Gastroesophageal sphincter (tissue), 4 donors: ENCODE results near the gene CACNA1C. TPM values are rescaled to one million over a fixed set of nuclear protein-coding genes. Genes with fewer than 3 reads are reported as not detected.

Experiments used
- ATAC-seq: fragments of 150-250 bp; one replicate; pipeline ENCODE4 v1.9.1; 2016; ENCODE audit warnings: mild to moderate bottlenecking, moderate library complexity
- H3K27ac ChIP-seq, 4 donors: fragments of 200-600 bp; sonication (generic) in 3 of 4; 1 replicate in 3 of 4; 2 replicates in 1 of 4; pipeline ENCODE4 v1.5.1; 2016 to 2019
- H3K27me3 ChIP-seq: fragments of 200-600 bp; sonication (generic); one replicate; pipeline ENCODE4 v1.5.1; 2019
- H3K36me3 ChIP-seq, 2 donors: fragments of 200-600 bp; sonication (generic); one replicate each; pipeline ENCODE4 v1.5.1; 2019; ENCODE audit warnings: control low read depth in 1 of 2
- H3K4me1 ChIP-seq, 3 donors: fragments of 200-600 bp; sonication (generic); 1 replicate in 2 of 3; 2 replicates in 1 of 3; pipeline ENCODE4 v1.5.1; 2016 to 2019; ENCODE audit warnings: control low read depth in 2 of 3
- H3K4me3 ChIP-seq, 2 donors: fragments of 200-600 bp; sonication (generic); one replicate each; pipeline ENCODE4 v1.5.1; 2019; ENCODE audit warnings: mild to moderate bottlenecking in 1 of 2, moderate library complexity in 1 of 2
- H3K9me3 ChIP-seq, 3 donors: fragments of 200-600 bp; sonication (generic); one replicate each; pipeline ENCODE4 v1.5.1; 2017 to 2019; ENCODE audit warnings: control low read depth in 2 of 3
- CTCF ChIP-seq, 4 experiments: fragments of 200-600 bp in 2 of 4; fragments of 450-650 bp in 2 of 4; sonication (generic) in 1 of 4; IDR thresholded peaks; one replicate each; pipeline ENCODE4 v1.5.1; 2017 to 2019; ENCODE audit warnings: antibody characterized with exemption in 4 of 4, mild to moderate bottlenecking in 2 of 4, moderate library complexity in 2 of 4
- EP300 ChIP-seq: sonication (generic); formaldehyde crosslinking; IDR thresholded peaks from one replicate; pipeline ENCODE4 v1.6.1; 2017; ENCODE audit warnings: antibody characterized with exemption, mild to moderate bottlenecking
- POLR2A ChIP-seq, 2 donors: fragments of 450-650 bp; IDR thresholded peaks; one replicate each; pipeline ENCODE4 v1.6.1; 2017; ENCODE audit warnings: antibody characterized with exemption in 2 of 2, mild to moderate bottlenecking in 2 of 2, moderate library complexity in 1 of 2
- POLR2AphosphoS5 ChIP-seq: sonication (generic); formaldehyde crosslinking; IDR thresholded peaks from one replicate; pipeline ENCODE4 v1.6.1; 2017; ENCODE audit warnings: antibody characterized with exemption
- WGBS, 2 donors: methylation state at CpG; one replicate each; pipeline ENCODE4 v1.1.5; 2018; ENCODE audit warnings: low coverage in 1 of 2; 5-methylcytosine and 5-hydroxymethylcytosine counted together
- total RNA-seq, 4 donors: library from RNA; depleted of rRNA; stranded (reverse); fragments of >200 nt; gene quantifications; one replicate each; pipeline ENCODE4 v1.1.0, GENCODE V29; 2016

Gene CACNA1C
- total RNA-seq, 4 donors from 2014 or later = 22.9 to 96.2 (median 41.4) TPM

DNA sequence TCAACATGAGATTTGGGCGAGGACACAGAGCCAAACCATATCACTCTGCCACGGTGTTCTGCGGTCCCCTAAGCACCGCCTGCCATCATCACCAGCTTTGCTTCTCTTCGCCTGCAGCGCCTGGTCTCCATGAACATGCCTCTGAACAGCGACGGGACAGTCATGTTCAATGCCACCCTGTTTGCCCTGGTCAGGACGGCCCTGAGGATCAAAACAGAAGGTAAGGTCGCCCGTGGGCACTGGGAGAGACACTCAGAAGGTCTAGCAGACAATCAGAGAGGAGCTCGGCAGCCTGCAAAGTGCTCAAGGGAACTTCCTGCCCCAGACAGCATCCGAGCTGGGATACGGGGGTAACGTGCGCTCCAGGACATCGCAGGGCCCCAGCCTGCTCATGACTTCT, 616.0 kb downstream of the CACNA1C start:
- TF ChIP-seq POLR2AphosphoS5 (no peak), POLR2A (IDR thresholded peaks at IDR 0.05) (no peak), CTCF (IDR thresholded peaks at IDR 0.05) (no peak), EP300 (no peak)
- WGBS, 2 donors = 93 to 98% methylated on average over 5 to 9 of the region's 17 CpGs
- H3K36me3 ChIP-seq = peaks cover 0 to 96% of the 10 kb centered on the region in 2 donors

DNA sequence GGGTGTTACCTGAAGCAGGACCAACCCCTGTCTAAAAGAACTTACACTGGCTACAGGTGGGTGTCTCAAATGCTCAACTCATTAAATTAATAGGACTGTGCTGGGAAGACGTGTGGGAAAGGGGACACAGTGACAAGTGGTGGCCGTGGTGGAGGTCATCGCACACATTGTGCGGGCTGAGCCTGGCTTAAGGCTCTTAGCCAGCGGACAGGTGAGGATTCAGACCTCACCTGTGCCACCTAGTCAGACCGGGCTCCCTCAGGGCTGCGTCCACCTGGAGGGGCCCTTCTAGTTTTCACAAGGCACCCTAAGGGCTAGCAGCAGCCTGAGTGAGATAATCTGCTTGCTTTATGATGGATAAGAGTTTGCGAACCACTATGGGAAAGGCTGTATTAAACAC, 616.8 kb downstream of the CACNA1C start:
- H3K4me1 ChIP-seq = no peaks in the 10 kb centered on the region
- no peak for ATAC-seq
- TF ChIP-seq EP300 = no peak
- TF ChIP-seq POLR2AphosphoS5 = no peak
- TF ChIP-seq POLR2A (IDR thresholded peaks at IDR 0.05) = no peak
- TF ChIP-seq CTCF (IDR thresholded peaks at IDR 0.05) = no peak
- H3K9me3 ChIP-seq = no peaks in the 10 kb centered on the region
- H3K4me3 ChIP-seq = no peak overlapping the region
- H3K27ac ChIP-seq = no peak overlapping the region
- WGBS, 2 donors = 60 to 100% methylated on average over 1 of the region's 8 CpGs
- H3K27me3 ChIP-seq = no peaks in the 10 kb centered on the region
- H3K36me3 ChIP-seq = peaks cover 0 to 98% of the 10 kb centered on the region in 2 donors

More for the DNA sequence above, 616.0 kb downstream of the CACNA1C start:
- no peaks in the 10 kb centered on the region for H3K9me3 ChIP-seq
- ATAC-seq = no peak
- no peak overlapping the region for H3K4me3 ChIP-seq
- H3K27me3 ChIP-seq = no peaks in the 10 kb centered on the region
- no peaks in the 10 kb centered on the region for H3K4me1 ChIP-seq
- H3K27ac ChIP-seq = no peak overlapping the region

GRCh38 chr12:2672863-2673262, 620.1 kb downstream of the CACNA1C start:
- ATAC-seq = no peak
- H3K27ac ChIP-seq = no peak overlapping the region
- H3K9me3 ChIP-seq = no peaks in the 10 kb centered on the region
- WGBS, 2 donors = 95 to 96% methylated on average over 5 to 8 of the region's 10 CpGs
- H3K4me1 ChIP-seq = no peaks in the 10 kb centered on the region
- TF ChIP-seq POLR2AphosphoS5 (no peak), CTCF (IDR thresholded peaks at IDR 0.05) (no peak), POLR2A (IDR thresholded peaks at IDR 0.05) (no peak), EP300 (no peak)
- no peak overlapping the region for H3K4me3 ChIP-seq
- H3K27me3 ChIP-seq = no peaks in the 10 kb centered on the region
- H3K36me3 ChIP-seq = peaks cover 0 to 98% of the 10 kb centered on the region in 2 donors

- H3K4me1 ChIP-seq = no peaks in the 10 kb centered on the region
- no peak overlapping the region for H3K27ac ChIP-seq
- H3K4me3 ChIP-seq = no peak overlapping the region
- no peaks in the 10 kb centered on the region for H3K27me3 ChIP-seq
- ATAC-seq = no peak
- H3K36me3 ChIP-seq = peaks cover 0 to 98% of the 10 kb centered on the region in 2 donors
- no peaks in the 10 kb centered on the region for H3K9me3 ChIP-seq
- WGBS, 2 donors = 90 to 93% methylated on average over 7 of the region's 18 CpGs
- TF ChIP-seq CTCF (IDR thresholded peaks at IDR 0.05) (peak in 1 of 4 experiments; percentile 7), EP300 (no peak), POLR2AphosphoS5 (no peak), POLR2A (IDR thresholded peaks at IDR 0.05) (no peak)
Measured at GRCh38 chr12:2673966-2674810, 621.4 kb downstream of the CACNA1C start.

- Histone ChIP-seq H3K27ac (no peak overlapping the region), H3K4me3 (no peak overlapping the region), H3K9me3 (no peaks in the 10 kb centered on the region), H3K4me1 (no peaks in the 10 kb centered on the region), H3K27me3 (no peaks in the 10 kb centered on the region), H3K36me3 (peaks cover 0 to 98% of the 10 kb centered on the region in 2 donors)
- ATAC-seq = no peak
- WGBS, 2 donors = 57 to 74% methylated on average over 4 to 6 of the region's 6 CpGs
- no peak for TF ChIP-seq EP300
- no peak for TF ChIP-seq POLR2A (IDR thresholded peaks at IDR 0.05)
Measured at GRCh38 chr12:2675776-2676175, 623.0 kb downstream of the CACNA1C start.
